IMR-90 (cell line): Measurements from ENCODE around the gene USP12. TPM values are rescaled to one million over a fixed set of nuclear protein-coding genes. Genes with fewer than 3 reads are reported as not detected.

Experiments
- ATAC-seq: fragments of 200-7000 bp; cut with Tn5 transposase; 2 replicates; pipeline ENCODE4 v1.9.1; 2020; ENCODE audit warnings: low read depth, mild to moderate bottlenecking, moderate library complexity
- BruUV-seq: library from RNA; stranded (reverse); fragments of 400-500 nt; replicated peaks from 2 replicates; lab custom pipeline; 2021; lab: Mats Ljungman, UMichigan
- CTCF ChIA-PET: fragments of 300-600 bp; formaldehyde crosslinking; extraction: SDS; loops from one replicate; lab custom pipeline; 2021; ENCODE audit warnings: antibody characterized with exemption; lab: Yijun Ruan, JAX
- POLR2A ChIA-PET: fragments of 300-600 bp; sonication (Branson Sonifier 250); formaldehyde crosslinking; loops from one replicate; lab custom pipeline; 2022; ENCODE audit warnings: antibody characterized with exemption; ENCODE audit not compliant: unreplicated experiment; lab: Charles Lee
- DNase-seq: peaks from one replicate; pipeline ENCODE4 v3.0.0; 2013
- H2AFZ ChIP-seq: replicated peaks from 2 replicates; pipeline ENCODE3; 2013; ENCODE audit warnings: low read length, mild to moderate bottlenecking; ENCODE audit not compliant: poor library complexity
- H2AK5ac ChIP-seq: 2 replicates; pipeline ENCODE4 v1.6.1; 2013; ENCODE audit warnings: low read depth, low read length, inconsistent platforms
- H2AK9ac ChIP-seq: replicated peaks from 2 replicates; pipeline ENCODE3; 2013; ENCODE audit warnings: mild to moderate bottlenecking, low read depth, low read length, moderate library complexity; ENCODE audit not compliant: poor library complexity
- H2BK120ac ChIP-seq: 2 replicates; pipeline ENCODE4 v1.6.1; 2013; ENCODE audit warnings: low read depth, low read length, inconsistent platforms
- H2BK15ac ChIP-seq: 3 replicates; pipeline ENCODE4 v1.6.1; 2013; ENCODE audit warnings: low read depth, low read length, inconsistent platforms
- H2BK20ac ChIP-seq: 2 replicates; pipeline ENCODE4 v1.6.1; 2013; ENCODE audit warnings: low read depth, mild to moderate bottlenecking, inconsistent platforms, low read length, moderate library complexity
- H2BK5ac ChIP-seq: 2 replicates; pipeline ENCODE4 v1.6.1; 2013; ENCODE audit warnings: mild to moderate bottlenecking, low read depth, low read length, inconsistent platforms; ENCODE audit not compliant: poor library complexity, severe bottlenecking
- H3K14ac ChIP-seq: replicated peaks from 2 replicates; pipeline ENCODE4 v1.6.1; 2013; ENCODE audit warnings: low read depth, low read length, inconsistent platforms
- H3K18ac ChIP-seq: 2 replicates; pipeline ENCODE4 v1.6.1; 2013; ENCODE audit warnings: low read depth, low read length, control low read depth
- H3K23ac ChIP-seq: 2 replicates; pipeline ENCODE4 v1.6.1; 2013; ENCODE audit warnings: low read depth, low read length, inconsistent platforms
- H3K27ac ChIP-seq: 2 replicates; pipeline ENCODE4 v1.5.1; 2013; ENCODE audit warnings: mild to moderate bottlenecking, control low read depth, low read length; ENCODE audit not compliant: insufficient read depth
- H3K27me3 ChIP-seq: 2 replicates; pipeline ENCODE4 v1.6.1; 2013; ENCODE audit warnings: low read length; ENCODE audit not compliant: control insufficient read depth, insufficient read depth
- H3K36me3 ChIP-seq: 2 replicates; pipeline ENCODE4 v1.6.1; 2013; ENCODE audit warnings: low read length, mixed read lengths; ENCODE audit not compliant: control insufficient read depth, insufficient read depth
- H3K4ac ChIP-seq: 2 replicates; pipeline ENCODE4 v1.6.1; 2013; ENCODE audit warnings: low read depth, low read length, inconsistent platforms
- H3K4me1 ChIP-seq: 2 replicates; pipeline ENCODE4 v1.6.1; 2013; ENCODE audit warnings: low read length, mixed read lengths; ENCODE audit not compliant: control insufficient read depth, insufficient read depth
- H3K4me2 ChIP-seq: 2 replicates; pipeline ENCODE4 v1.6.1; 2013; ENCODE audit warnings: low read depth, mild to moderate bottlenecking, control low read depth, low read length, moderate library complexity
- H3K4me3 ChIP-seq: 2 replicates; pipeline ENCODE4 v1.5.1; 2013; ENCODE audit warnings: low read depth, mild to moderate bottlenecking, control low read depth, low read length, moderate library complexity; ENCODE audit not compliant: insufficient read depth
- H3K56ac ChIP-seq: 2 replicates; pipeline ENCODE4 v1.6.1; 2013; ENCODE audit warnings: low read length, inconsistent platforms; ENCODE audit not compliant: insufficient read depth; ENCODE audit errors: extremely low read depth
- H3K79me1 ChIP-seq, 2 experiments: 2 replicates each; pipeline ENCODE4 v1.6.1; 2013; ENCODE audit warnings: low read length in 2 of 2, inconsistent platforms in 1 of 2, low read depth in 1 of 2
- H3K9ac ChIP-seq: 2 replicates; pipeline ENCODE4 v1.6.1; 2013; ENCODE audit warnings: low read depth, low read length, control low read depth
- H3K9me1 ChIP-seq: 2 replicates; pipeline ENCODE4 v1.6.1; 2013; ENCODE audit warnings: low read length, inconsistent platforms; ENCODE audit not compliant: insufficient read depth
- H3K9me3 ChIP-seq: 2 replicates; pipeline ENCODE4 v1.6.1; 2013; ENCODE audit warnings: low read length; ENCODE audit not compliant: control insufficient read depth, insufficient read depth
- H4K20me1 ChIP-seq: 2 replicates; pipeline ENCODE4 v1.6.1; 2013; ENCODE audit warnings: low read length, inconsistent platforms; ENCODE audit not compliant: insufficient read depth
- H4K5ac ChIP-seq: 2 replicates; pipeline ENCODE4 v1.6.1; 2013; ENCODE audit warnings: mild to moderate bottlenecking, low read depth, low read length, control low read depth
- H4K8ac ChIP-seq, 2 experiments: 2 replicates each; pipeline ENCODE4 v1.6.1; 2013; ENCODE audit warnings: low read depth in 2 of 2, low read length in 2 of 2, control low read depth in 1 of 2, inconsistent platforms in 1 of 2
- H4K91ac ChIP-seq: 2 replicates; pipeline ENCODE4 v1.6.1; 2013; ENCODE audit warnings: low read depth, low read length, inconsistent platforms; ENCODE audit not compliant: insufficient read depth
- BHLHE40 ChIP-seq: fragments of 150-350 bp; IDR thresholded peaks from 2 replicates; pipeline ENCODE4 v1.6.1; 2016; ENCODE audit warnings: mild to moderate bottlenecking, low read depth, low read length
- ELK1 ChIP-seq: fragments of 150-350 bp; IDR thresholded peaks from 2 replicates; pipeline ENCODE4 v1.6.1; 2016; ENCODE audit warnings: low read depth, mild to moderate bottlenecking, low read length, moderate library complexity, borderline replicate concordance
- FOS ChIP-seq: fragments of 150-350 bp; IDR thresholded peaks from 2 replicates; pipeline ENCODE4 v1.6.1; 2016; ENCODE audit warnings: low read depth, low read length
- MXI1 ChIP-seq: IDR thresholded peaks from 2 replicates; pipeline ENCODE4 v1.6.1; 2012; ENCODE audit warnings: low read depth, mild to moderate bottlenecking, low read length, moderate library complexity, borderline replicate concordance
- RAD21 ChIP-seq: IDR thresholded peaks from 2 replicates; pipeline ENCODE4 v1.6.1; 2012; ENCODE audit warnings: low read length, improper control_type of control experiment
- USF2 ChIP-seq: fragments of 150-350 bp; IDR thresholded peaks from 2 replicates; pipeline ENCODE4 v1.6.1; 2017; ENCODE audit warnings: mild to moderate bottlenecking, antibody characterized with exemption, low read length, low read depth
- WGBS, 2 experiments: methylation state at CpG; one replicate each; pipeline versions ENCODE4 v1.1.5 to v1.1.7; 2013; ENCODE audit warnings: missing lambda C conversion rate in 2 of 2; ENCODE audit not compliant: insufficient read length in 1 of 2; ENCODE audit errors: extremely low coverage in 2 of 2; 5-methylcytosine and 5-hydroxymethylcytosine counted together
- dilution Hi-C: fragments of 300-500 bp; cut with HindIII; formaldehyde crosslinking; loops from one replicate; pipeline ENCODE4 v1.14.3; 2018; ENCODE audit warnings: low sequenced_read_pairs; ENCODE audit not compliant: unreplicated experiment
- in situ Hi-C: fragments of 300-500 bp; cut with MboI; formaldehyde crosslinking; loops from 3 replicates; pipeline ENCODE4 v1.14.3; 2019; ENCODE audit warnings: low sequenced_read_pairs, inconsistent platforms, mixed read lengths
- intact Hi-C: fragments of 100-400 bp; cut with micrococcal nuclease; formaldehyde crosslinking; loops from 2 replicates; pipeline ENCODE4 v1.10.0; 2022
- polyA plus RNA-seq, 3 experiments: library from polyadenylated mRNA; depleted of rRNA; stranded (reverse); fragments of >200 nt; gene quantifications; 2 replicates each; pipeline ENCODE4 v1.2.3, GENCODE V29; 2012; ENCODE audit warnings: low replicate concordance in 1 of 3
- total RNA-seq: library from RNA; depleted of rRNA; stranded (reverse); fragments of >200 nt; gene quantifications from 2 replicates; pipeline ENCODE4 v1.2.3, GENCODE V29; 2012

The USP12 gene
- total and polyA plus RNA-seq, 2 of the 4 experiments (the other 2 are of a cell fraction), result 11.8 to 16.5 TPM

- Histone ChIP-seq H4K91ac (no peak overlapping the region), H3K27me3 (no peaks in the 10 kb centered on the region), H3K27ac (no peak overlapping the region), H3K9ac (no peak overlapping the region), H3K79me1 (peaks cover 5 to 68% of the 10 kb centered on the region in 2 experiments; a peak in 3 of 4 replicates), H4K8ac (no peak overlapping the region), H3K36me3 (no peaks in the 10 kb centered on the region; the same call in 1 of the 2 replicates), H3K14ac (no peak overlapping the region), H3K56ac (no peak overlapping the region), H3K23ac (0 out of 2 replicates have a peak overlapping the region, but pooled peaks have one; percentile 37), H3K4me1 (peaks cover 3% of the 10 kb centered on the region; the same call in 1 of the 2 replicates), H2AK9ac (no peak overlapping the region), H3K4ac (no peak overlapping the region), H2BK20ac (no peak overlapping the region), H2BK120ac (no peak overlapping the region), H2AFZ (no peak overlapping the region), H2BK5ac (no peak overlapping the region), H3K18ac (no peak overlapping the region), H3K4me2 (no peak overlapping the region), H3K4me3 (no peak overlapping the region), H4K5ac (no peak overlapping the region; the same call in 1 of the 2 replicates), H2AK5ac (no peak overlapping the region), H4K20me1 (peaks cover 75% of the 10 kb centered on the region), H3K9me3 (no peaks in the 10 kb centered on the region), H3K9me1 (peaks cover 15% of the 10 kb centered on the region), H2BK15ac (no peak overlapping the region)
- intact Hi-C loops, result no loop called here
- ChIA-PET CTCF (interaction anchor here (1.4 kb wide), 1 partner anchor 8 kb away, joined by 3 read pairs; no protein-coding TSS in a partner anchor), POLR2A (no interaction called here)
- in situ Hi-C loops, result no loop called here
- BruUV-seq, result no TSS peak
- WGBS, 2 experiments, result 98% methylated on average over 4 of the region's 9 CpGs; no CpG with 5 or more reads in 1 of the 2 experiments
- ATAC-seq (no peak), DNase-seq (no peak)
- TF ChIP-seq FOS (no peak), ELK1 (no peak), USF2 (no peak), BHLHE40 (no peak), RAD21 (no peak), MXI1 (no peak)
- dilution Hi-C loops, result no loop called here
Measured at GRCh38 chr13:27160657-27161295, 10.8 kb downstream of the USP12 start.
